ENCODE results near the gene FCGR3A. TPM values are rescaled to one million over a fixed set of nuclear protein-coding genes. Genes with fewer than 3 reads are reported as not detected.
"Not testable (repeated sequence)": the region's sequence is repeated elsewhere in the genome, so short reads cannot be mapped to it uniquely, and the experiment has no call there.

The FCGR3A gene
- total and polyA plus RNA-seq, 2 of the 4 experiments (the other 2 are of a cell fraction) = not detected

- H3K79me1 ChIP-seq (ENCODE audit: low read depth in 1 of 2, low read length in 2 of 2); POLR2A ChIA-PET (ENCODE audit: unreplicated experiment); H3K56ac ChIP-seq (ENCODE audit: extremely low read depth, insufficient read depth, low read length); H2BK5ac ChIP-seq (ENCODE audit: low read depth, low read length, poor library complexity, severe bottlenecking); H4K8ac ChIP-seq (ENCODE audit: low read depth in 2 of 2, low read length in 2 of 2); H2BK20ac ChIP-seq (ENCODE audit: low read depth, low read length); H3K9me3 ChIP-seq (ENCODE audit: control insufficient read depth, insufficient read depth, low read length); H2BK15ac ChIP-seq (ENCODE audit: low read depth, low read length); H3K18ac ChIP-seq (ENCODE audit: low read depth, low read length); H2BK120ac ChIP-seq (ENCODE audit: low read depth, low read length); H3K9me1 ChIP-seq (ENCODE audit: insufficient read depth, low read length); H3K4me1 ChIP-seq (ENCODE audit: control insufficient read depth, insufficient read depth, low read length); in situ Hi-C loops (cut with MboI; ENCODE audit: low sequenced_read_pairs); H3K4me3 ChIP-seq (ENCODE audit: insufficient read depth, low read depth, low read length); H3K9ac ChIP-seq (ENCODE audit: low read depth, low read length); H4K5ac ChIP-seq (ENCODE audit: low read depth, low read length); dilution Hi-C loops (cut with HindIII; ENCODE audit: low sequenced_read_pairs, unreplicated experiment); CTCF ChIA-PET; H3K36me3 ChIP-seq (ENCODE audit: control insufficient read depth, insufficient read depth, low read length); H3K4ac ChIP-seq (ENCODE audit: low read depth, low read length); DNase-seq; ATAC-seq (ENCODE audit: low read depth); BruUV-seq (replicated peaks); H2AK5ac ChIP-seq (ENCODE audit: low read depth, low read length); H3K27me3 ChIP-seq (ENCODE audit: control insufficient read depth, insufficient read depth, low read length); H4K20me1 ChIP-seq (ENCODE audit: insufficient read depth, low read length); H3K14ac ChIP-seq (replicated peaks; ENCODE audit: low read depth, low read length); H2AK9ac ChIP-seq (replicated peaks; ENCODE audit: low read depth, low read length, poor library complexity); H3K27ac ChIP-seq (ENCODE audit: insufficient read depth, low read length); H4K91ac ChIP-seq (ENCODE audit: insufficient read depth, low read depth, low read length); H3K23ac ChIP-seq (ENCODE audit: low read depth, low read length): not testable (repeated sequence)
- intact Hi-C loops (cut with micrococcal nuclease) = loop anchor here (1.0 kb wide), 1 partner anchor 7 kb away; no protein-coding TSS in a partner anchor
- no CpG with 5 or more reads among the region's 16 CpGs for WGBS, 2 experiments (ENCODE audit: extremely low coverage in 2 of 2, insufficient read length in 1 of 2)
- Histone ChIP-seq H3K4me2 (ENCODE audit: low read depth, low read length) (peak overlapping the region; percentile 53), H2AFZ (replicated peaks; ENCODE audit: low read length, poor library complexity) (peak overlapping the region; percentile 56)
Measured at GRCh38 chr1:161532644-161533567, 16.7 kb downstream of the FCGR3A start.

Data from IMR-90 (cell line).